Skeletal muscle satellite cell (primary cell): ENCODE data around the gene DLX5.

ENCODE experiments used
- H3K27me3 ChIP-seq: 2 replicates; pipeline ENCODE4 v1.7.0; 2013; ENCODE audit warnings: low read length; ENCODE audit not compliant: control insufficient read depth, insufficient read depth
- H3K36me3 ChIP-seq: 2 replicates; pipeline ENCODE4 v1.7.0; 2013; ENCODE audit warnings: mild to moderate bottlenecking, control low read depth, low read length; ENCODE audit not compliant: insufficient read depth
- H3K4me1 ChIP-seq: 2 replicates; pipeline ENCODE4 v1.7.0; 2013; ENCODE audit warnings: low read length; ENCODE audit not compliant: control insufficient read depth, insufficient read depth
- H3K4me2 ChIP-seq: 2 replicates; pipeline ENCODE4 v1.7.0; 2013; ENCODE audit warnings: mild to moderate bottlenecking, low read length
- H3K4me3 ChIP-seq: 2 replicates; pipeline ENCODE4 v1.7.0; 2013; ENCODE audit warnings: low read length
- H3K9ac ChIP-seq: 2 replicates; pipeline ENCODE4 v1.7.0; 2013; ENCODE audit warnings: mild to moderate bottlenecking, low read depth, low read length, moderate library complexity
- H3K9me3 ChIP-seq: replicated peaks from 2 replicates; pipeline ENCODE4 v1.7.0; 2013; ENCODE audit warnings: mild to moderate bottlenecking, control low read depth, low read length

The DLX5 gene

GRCh38 chr7:97025130-97025499 is 484 bp upstream of the DLX5 start:
- H3K4me1 ChIP-seq = no peaks in the 10 kb centered on the region
- no peaks in the 10 kb centered on the region for H3K36me3 ChIP-seq
- peak overlapping the region; percentile 80 for H3K4me2 ChIP-seq
- H3K4me3 ChIP-seq = peak overlapping the region; percentile 69
- peaks cover 72% of the 10 kb centered on the region for H3K27me3 ChIP-seq
- no peak overlapping the region for H3K9ac ChIP-seq
- no peaks in the 10 kb centered on the region for H3K9me3 ChIP-seq

- Histone ChIP-seq H3K36me3 (no peaks in the 10 kb centered on the region), H3K4me2 (peak overlapping the region; percentile 33), H3K4me3 (no peak overlapping the region), H3K4me1 (peaks cover 4% of the 10 kb centered on the region), H3K9me3 (no peaks in the 10 kb centered on the region), H3K9ac (no peak overlapping the region), H3K27me3 (peaks cover 94% of the 10 kb centered on the region)
These were observed 1.9 kb downstream of the DLX5 start for GRCh38 chr7:97022491-97023306.

GRCh38 chr7:97021747-97022490 is 2.7 kb downstream of the DLX5 start:
- Histone ChIP-seq H3K9ac (no peak overlapping the region), H3K4me2 (peak overlapping the region; percentile 15), H3K36me3 (no peaks in the 10 kb centered on the region), H3K27me3 (peaks cover 97% of the 10 kb centered on the region), H3K4me1 (peaks cover 4% of the 10 kb centered on the region), H3K4me3 (no peak overlapping the region), H3K9me3 (no peaks in the 10 kb centered on the region)

- no peak overlapping the region for H3K4me3 ChIP-seq
- H3K4me1 ChIP-seq = peaks cover 4% of the 10 kb centered on the region
- H3K9me3 ChIP-seq = no peaks in the 10 kb centered on the region
- H3K9ac ChIP-seq = no peak overlapping the region
- peaks cover 97% of the 10 kb centered on the region for H3K27me3 ChIP-seq
- no peaks in the 10 kb centered on the region for H3K36me3 ChIP-seq
- peak overlapping the region; percentile 15 for H3K4me2 ChIP-seq
These were observed 3.5 kb downstream of the DLX5 start for GRCh38 chr7:97020996-97021746.

- no peak overlapping the region for H3K4me3 ChIP-seq
- no peaks in the 10 kb centered on the region for H3K36me3 ChIP-seq
- H3K9me3 ChIP-seq = no peaks in the 10 kb centered on the region
- peaks cover 4% of the 10 kb centered on the region for H3K4me1 ChIP-seq
- H3K4me2 ChIP-seq = no peak overlapping the region
- no peak overlapping the region for H3K9ac ChIP-seq
- H3K27me3 ChIP-seq = peaks cover 97% of the 10 kb centered on the region
These were observed 4.0 kb downstream of the DLX5 start for GRCh38 chr7:97020601-97020995.

- Histone ChIP-seq H3K4me3 (no peak overlapping the region), H3K4me1 (peaks cover 4% of the 10 kb centered on the region), H3K36me3 (no peaks in the 10 kb centered on the region), H3K27me3 (peaks cover 97% of the 10 kb centered on the region), H3K4me2 (no peak overlapping the region), H3K9me3 (no peaks in the 10 kb centered on the region), H3K9ac (no peak overlapping the region)
These were observed 4.9 kb downstream of the DLX5 start for GRCh38 chr7:97019710-97020225.

GRCh38 chr7:97018791-97019531 is 5.7 kb downstream of the DLX5 start:
- H3K27me3 ChIP-seq = peaks cover 97% of the 10 kb centered on the region
- peaks cover 4% of the 10 kb centered on the region for H3K4me1 ChIP-seq
- no peaks in the 10 kb centered on the region for H3K36me3 ChIP-seq
- no peak overlapping the region for H3K4me3 ChIP-seq
- H3K9ac ChIP-seq = no peak overlapping the region
- no peak overlapping the region for H3K4me2 ChIP-seq
- H3K9me3 ChIP-seq = no peaks in the 10 kb centered on the region

GRCh38 chr7:97018126-97018601 is 6.5 kb downstream of the DLX5 start:
- Histone ChIP-seq H3K9me3 (no peaks in the 10 kb centered on the region), H3K4me2 (no peak overlapping the region), H3K4me1 (peaks cover 4% of the 10 kb centered on the region), H3K27me3 (peaks cover 97% of the 10 kb centered on the region), H3K36me3 (no peaks in the 10 kb centered on the region), H3K9ac (no peak overlapping the region), H3K4me3 (no peak overlapping the region)

GRCh38 chr7:97017192-97018125 is 7.2 kb downstream of the DLX5 start:
- Histone ChIP-seq H3K4me2 (peak overlapping the region; percentile 39), H3K9ac (no peak overlapping the region), H3K27me3 (peaks cover 96% of the 10 kb centered on the region), H3K4me1 (peaks cover 4% of the 10 kb centered on the region), H3K9me3 (no peaks in the 10 kb centered on the region), H3K36me3 (no peaks in the 10 kb centered on the region), H3K4me3 (no peak overlapping the region)
